ENCODE results near the gene MKLN1. TPM values are rescaled to one million over a fixed set of nuclear protein-coding genes. Genes with fewer than 3 reads are reported as not detected.
A peak's percentile ranks its signal among the peaks of the same experiment; 100 is the strongest.

The MKLN1 gene
- total and polyA plus RNA-seq, 12 donors = 9.5 to 48.2 (median 41.1) TPM

DNA sequence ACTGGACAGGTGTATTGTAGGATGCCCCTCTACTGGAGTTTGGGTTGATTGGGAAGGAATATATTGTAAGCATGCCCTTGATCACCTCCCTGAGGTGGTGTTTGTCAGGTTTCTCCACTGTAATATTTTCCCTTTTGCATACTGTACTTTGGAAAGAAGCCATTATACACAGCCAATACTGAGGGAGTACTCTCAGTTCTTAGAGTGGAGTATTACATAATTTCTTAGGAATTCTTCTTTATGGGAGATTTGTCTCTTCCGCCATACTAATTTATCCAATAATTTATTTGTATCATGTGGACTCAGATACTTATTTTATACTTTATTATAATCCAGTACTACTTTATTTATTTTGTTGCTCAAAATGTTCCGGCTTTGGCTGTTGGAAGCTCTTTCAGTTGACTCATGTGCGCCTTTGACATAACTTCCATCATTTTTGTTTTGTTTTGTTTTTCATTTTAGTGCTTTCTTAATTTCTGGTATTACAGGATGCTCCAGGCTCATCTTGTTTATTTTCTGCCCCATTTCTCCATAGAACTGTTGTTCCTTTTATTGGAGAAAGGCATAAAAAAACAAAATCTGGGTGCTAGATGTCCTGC, 29.7 kb downstream of the MKLN1 start:
- H3K4me3 ChIP-seq = no peak overlapping the region
- no peaks in the 10 kb centered on the region for H3K27me3 ChIP-seq
- no peak for DNase-seq
- intact Hi-C loops (cut with DNase I) = no loop called here
- TF ChIP-seq, protein P1, sequence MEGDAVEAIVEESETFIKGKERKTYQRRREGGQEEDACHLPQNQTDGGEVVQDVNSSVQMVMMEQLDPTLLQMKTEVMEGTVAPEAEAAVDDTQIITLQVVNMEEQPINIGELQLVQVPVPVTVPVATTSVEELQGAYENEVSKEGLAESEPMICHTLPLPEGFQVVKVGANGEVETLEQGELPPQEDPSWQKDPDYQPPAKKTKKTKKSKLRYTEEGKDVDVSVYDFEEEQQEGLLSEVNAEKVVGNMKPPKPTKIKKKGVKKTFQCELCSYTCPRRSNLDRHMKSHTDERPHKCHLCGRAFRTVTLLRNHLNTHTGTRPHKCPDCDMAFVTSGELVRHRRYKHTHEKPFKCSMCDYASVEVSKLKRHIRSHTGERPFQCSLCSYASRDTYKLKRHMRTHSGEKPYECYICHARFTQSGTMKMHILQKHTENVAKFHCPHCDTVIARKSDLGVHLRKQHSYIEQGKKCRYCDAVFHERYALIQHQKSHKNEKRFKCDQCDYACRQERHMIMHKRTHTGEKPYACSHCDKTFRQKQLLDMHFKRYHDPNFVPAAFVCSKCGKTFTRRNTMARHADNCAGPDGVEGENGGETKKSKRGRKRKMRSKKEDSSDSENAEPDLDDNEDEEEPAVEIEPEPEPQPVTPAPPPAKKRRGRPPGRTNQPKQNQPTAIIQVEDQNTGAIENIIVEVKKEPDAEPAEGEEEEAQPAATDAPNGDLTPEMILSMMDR (IDR thresholded peaks at IDR 0.05) = no peak
- no peaks in the 10 kb centered on the region for H3K9me3 ChIP-seq
- H3K4me1 ChIP-seq = peaks cover 0 to 90% (median 56%) of the 10 kb centered on the region in 9 donors
- 93 to 94% methylated on average over 3 of the region's 3 CpGs for WGBS, 2 donors
- no peaks in the 10 kb centered on the region for H3K36me3 ChIP-seq
- peak in 1 of 8 donors; percentile 64 for ATAC-seq
- no peak overlapping the region for H3K27ac ChIP-seq

DNA sequence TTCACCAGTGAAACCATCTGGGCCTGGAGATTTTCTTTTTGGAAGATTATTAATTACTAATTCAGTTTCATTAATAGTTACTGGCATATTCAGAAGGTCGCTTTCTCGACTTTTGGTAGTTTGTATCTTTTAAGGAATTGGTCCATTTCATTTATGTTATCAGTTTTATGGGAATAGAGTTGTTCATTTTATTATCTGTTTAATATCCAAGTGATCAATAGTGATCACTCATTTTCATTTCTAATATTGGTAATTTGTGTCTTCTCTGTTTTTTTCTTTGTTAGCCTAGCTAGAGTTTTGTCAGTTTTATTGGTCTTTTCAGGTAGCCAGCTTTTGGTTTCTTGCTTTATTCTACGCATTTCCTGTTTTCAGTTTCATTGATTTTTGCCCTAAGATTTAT, 31.0 kb downstream of the MKLN1 start:
- ATAC-seq = no peak
- WGBS, 2 donors = 97 to 98% methylated on average over 3 of the region's 3 CpGs
- TF ChIP-seq, protein P1 (IDR thresholded peaks at IDR 0.05) = no peak
- no peaks in the 10 kb centered on the region for H3K36me3 ChIP-seq
- intact Hi-C loops (cut with DNase I) = no loop called here
- H3K4me1 ChIP-seq = peaks cover 0 to 97% (median 63%) of the 10 kb centered on the region in 9 donors
- no peak overlapping the region for H3K4me3 ChIP-seq
- H3K27ac ChIP-seq = no peak overlapping the region
- DNase-seq = no peak
- no peaks in the 10 kb centered on the region for H3K27me3 ChIP-seq
- H3K9me3 ChIP-seq = no peaks in the 10 kb centered on the region

DNA sequence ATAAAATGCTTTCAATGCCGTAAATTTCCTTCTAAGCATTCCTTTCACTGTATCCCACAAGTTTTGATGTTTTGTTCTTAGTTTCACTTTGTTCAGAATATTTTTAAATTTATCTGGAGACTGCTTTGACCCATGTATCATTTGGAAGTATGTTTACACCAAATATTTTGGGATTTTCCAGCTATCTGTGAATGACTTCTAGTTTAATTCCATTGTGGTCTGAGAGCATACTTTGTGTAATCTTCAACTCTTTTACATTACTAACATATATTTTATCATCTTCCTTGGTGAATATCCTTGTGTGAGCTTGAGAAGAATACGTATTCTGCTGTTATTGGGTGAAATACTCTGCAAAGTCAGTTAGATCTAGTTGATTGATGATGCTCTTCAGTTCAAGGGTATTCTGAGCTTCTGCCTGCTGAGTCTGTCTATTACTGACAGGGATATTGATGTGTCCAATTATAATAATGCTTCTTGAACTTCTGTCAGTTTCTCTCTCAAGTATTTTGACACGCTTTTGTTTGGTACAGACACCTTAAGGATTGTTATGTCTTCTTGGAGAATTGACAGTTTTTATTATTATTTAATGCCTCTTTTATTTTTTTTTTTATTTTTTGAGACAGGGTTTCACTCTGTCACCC, 31.6 kb downstream of the MKLN1 start:
- Histone ChIP-seq H3K36me3 (no peaks in the 10 kb centered on the region), H3K4me1 (peaks cover 0 to 100% (median 69%) of the 10 kb centered on the region in 9 donors), H3K4me3 (no peak overlapping the region), H3K27me3 (no peaks in the 10 kb centered on the region), H3K9me3 (no peaks in the 10 kb centered on the region), H3K27ac (no peak overlapping the region)
- ATAC-seq (no peak), DNase-seq (no peak)
- intact Hi-C loops (cut with DNase I) = no loop called here
- 91 to 95% methylated on average over 3 of the region's 3 CpGs for WGBS, 2 donors
- TF ChIP-seq, protein P1 (IDR thresholded peaks at IDR 0.05) = no peak

DNA sequence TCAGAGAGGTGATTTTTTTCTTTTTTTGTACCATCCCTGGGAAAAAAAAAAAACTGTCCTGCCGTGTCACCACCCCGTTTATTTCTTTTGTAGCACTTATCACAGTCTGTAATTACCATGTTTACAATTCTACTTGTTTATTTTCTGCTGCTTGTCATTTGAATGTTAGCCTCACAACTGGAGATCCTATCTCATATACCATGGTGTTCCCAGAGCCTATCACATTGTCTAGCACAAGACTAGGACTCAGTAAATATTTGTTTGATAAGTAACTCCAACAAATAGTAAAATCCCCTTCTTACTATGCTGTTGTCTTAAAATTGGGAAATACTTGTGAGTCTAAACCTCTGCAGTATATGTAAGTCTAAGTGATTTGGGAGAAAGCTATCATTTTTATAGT, 36.0 kb downstream of the MKLN1 start:
- DNase-seq (no peak), ATAC-seq (no peak)
- Histone ChIP-seq H3K27me3 (no peaks in the 10 kb centered on the region), H3K27ac (peak overlapping the region in 1 of 10 donors; percentile 5), H3K4me1 (peaks cover 0 to 99% (median 69%) of the 10 kb centered on the region in 9 donors), H3K9me3 (no peaks in the 10 kb centered on the region), H3K36me3 (no peaks in the 10 kb centered on the region), H3K4me3 (no peak overlapping the region)
- 37 to 60% methylated on average over 2 of the region's 2 CpGs for WGBS, 2 donors
- intact Hi-C loops (cut with DNase I) = no loop called here
- TF ChIP-seq, protein P1 (IDR thresholded peaks at IDR 0.05) = no peak
